ENCODE results near the gene CATSPERZ.

CATSPERZ gene

GRCh38 chr11:64285885-64286800, 14.0 kb upstream of the CATSPERZ start:
- no peak for DNase-seq

- DNase-seq: no peak
Measured at GRCh38 chr11:64286801-64287159, 13.4 kb upstream of the CATSPERZ start.

- DNase-seq: no peak
Measured at GRCh38 chr11:64287676-64288352, 12.3 kb upstream of the CATSPERZ start.

GRCh38 chr11:64288353-64288750, 11.8 kb upstream of the CATSPERZ start:
- no peak for DNase-seq

GRCh38 chr11:64289002-64289564, 11.1 kb upstream of the CATSPERZ start:
- no peak for DNase-seq

GRCh38 chr11:64290352-64291261, 9.6 kb upstream of the CATSPERZ start:
- no peak for DNase-seq

GRCh38 chr11:64291262-64291751, 8.9 kb upstream of the CATSPERZ start, which contains the start of gene KCNK4:
Gene KCNK4, plus strand, starts transcription at chr11:64291302. Its CDS starts 1,717 bp downstream, at chr11:64293019.
- no peak for DNase-seq

- DNase-seq: no peak
Measured at GRCh38 chr11:64291752-64292459, 8.3 kb upstream of the CATSPERZ start.

- no peak for DNase-seq
Measured at GRCh38 chr11:64292460-64293254, 7.5 kb upstream of the CATSPERZ start.

- no peak for DNase-seq
Measured at GRCh38 chr11:64294774-64295173, 5.4 kb upstream of the CATSPERZ start.

GRCh38 chr11:64295760-64296159, 4.4 kb upstream of the CATSPERZ start:
- DNase-seq: no peak

GRCh38 chr11:64296236-64296635, 3.9 kb upstream of the CATSPERZ start:
- DNase-seq: no peak

GRCh38 chr11:64296830-64297698, 3.1 kb upstream of the CATSPERZ start:
- DNase-seq: no peak

- no peak for DNase-seq
Measured at GRCh38 chr11:64297699-64298358, 2.3 kb upstream of the CATSPERZ start.

- no peak for DNase-seq
Measured at GRCh38 chr11:64298966-64299846, 952 bp upstream of the CATSPERZ start.

GRCh38 chr11:64303109-64304031, 3.2 kb downstream of the CATSPERZ start:
- no peak for DNase-seq

- DNase-seq: no peak
Measured at GRCh38 chr11:64304032-64304315, 3.8 kb downstream of the CATSPERZ start.
